Chondrocyte (in vitro differentiated cells): ENCODE results near the gene CSTPP1. TPM values are rescaled to one million over a fixed set of nuclear protein-coding genes. Genes with fewer than 3 reads are reported as not detected.

Source experiments
- DNase-seq: peaks from one replicate; pipeline ENCODE4 v3.0.0; 2021; ENCODE audit warnings: mixed read lengths, low spot score
- H3K27ac Mint-ChIP-seq: one replicate; pipeline ENCODE4 v1.8.0; 2021; ENCODE audit warnings: mild to moderate bottlenecking, moderate library complexity, mixed read lengths; ENCODE audit not compliant: unreplicated experiment
- H3K27me3 Mint-ChIP-seq: 2 replicates; pipeline ENCODE4 v1.8.0; 2021; ENCODE audit warnings: low read depth, mixed read lengths
- H3K36me3 Mint-ChIP-seq: 2 replicates; pipeline ENCODE4 v1.8.0; 2021; ENCODE audit warnings: low read depth, mixed read lengths
- H3K4me1 Mint-ChIP-seq: 2 replicates; pipeline ENCODE4 v1.8.0; 2021; ENCODE audit warnings: low read depth, mild to moderate bottlenecking, mixed read lengths
- H3K4me3 Mint-ChIP-seq: one replicate; pipeline ENCODE4 v1.8.0; 2021; ENCODE audit warnings: mild to moderate bottlenecking, moderate library complexity, mixed read lengths; ENCODE audit not compliant: unreplicated experiment
- H3K9me3 Mint-ChIP-seq: 2 replicates; pipeline ENCODE4 v1.8.0; 2021; ENCODE audit warnings: low read depth, mixed read lengths
- CTCF ChIP-seq: fragments of 200-600 bp; sonication (generic); IDR thresholded peaks from 2 replicates; pipeline ENCODE4 v1.5.0; 2021; ENCODE audit warnings: antibody characterized with exemption, mild to moderate bottlenecking, moderate library complexity
- total RNA-seq: library from RNA; stranded (reverse); gene quantifications from 3 replicates; pipeline ENCODE4 v1.2.1, GENCODE V29; 2021

CSTPP1 gene
- total RNA-seq, 1 donor from 2014 or later: 19.6 TPM

- no peak for DNase-seq
- Mint-ChIP-seq H3K9me3 (no peaks in the 10 kb centered on the region), H3K4me3 (no peak overlapping the region), H3K27ac (no peak overlapping the region), H3K4me1 (peaks cover 33% of the 10 kb centered on the region), H3K27me3 (no peaks in the 10 kb centered on the region), H3K36me3 (peaks cover 5% of the 10 kb centered on the region)
- TF ChIP-seq CTCF: no peak
These were observed 242.4 kb downstream of the CSTPP1 start for GRCh38 chr11:47178737-47179654.

- Mint-ChIP-seq H3K4me1 (peaks cover 40% of the 10 kb centered on the region), H3K36me3 (peaks cover 5% of the 10 kb centered on the region), H3K4me3 (no peak overlapping the region), H3K27me3 (no peaks in the 10 kb centered on the region), H3K27ac (no peak overlapping the region), H3K9me3 (no peaks in the 10 kb centered on the region)
- TF ChIP-seq CTCF: peak; percentile 75
- DNase-seq: no peak
These were observed 243.1 kb downstream of the CSTPP1 start for GRCh38 chr11:47179655-47179991.

GRCh38 chr11:47180006-47180787 is 243.6 kb downstream of the CSTPP1 start:
- Mint-ChIP-seq H3K4me3 (no peak overlapping the region), H3K9me3 (no peaks in the 10 kb centered on the region), H3K27me3 (no peaks in the 10 kb centered on the region), H3K4me1 (peaks cover 42% of the 10 kb centered on the region), H3K36me3 (peaks cover 5% of the 10 kb centered on the region), H3K27ac (no peak overlapping the region)
- no peak for TF ChIP-seq CTCF
- DNase-seq: no peak

- no peak overlapping the region for H3K27ac Mint-ChIP-seq
- no peak for DNase-seq
- H3K4me3 Mint-ChIP-seq: no peak overlapping the region
- H3K36me3 Mint-ChIP-seq: peaks cover 5% of the 10 kb centered on the region
- no peak for TF ChIP-seq CTCF
- H3K4me1 Mint-ChIP-seq: peaks cover 32% of the 10 kb centered on the region
- no peaks in the 10 kb centered on the region for H3K27me3 Mint-ChIP-seq
- H3K9me3 Mint-ChIP-seq: no peaks in the 10 kb centered on the region
These were observed 244.7 kb downstream of the CSTPP1 start for GRCh38 chr11:47181271-47181670.

GRCh38 chr11:47182380-47182779 is 245.8 kb downstream of the CSTPP1 start:
- H3K36me3 Mint-ChIP-seq: peaks cover 5% of the 10 kb centered on the region
- no peak for DNase-seq
- H3K4me1 Mint-ChIP-seq: peaks cover 36% of the 10 kb centered on the region
- no peaks in the 10 kb centered on the region for H3K27me3 Mint-ChIP-seq
- no peak for TF ChIP-seq CTCF
- H3K4me3 Mint-ChIP-seq: no peak overlapping the region
- no peaks in the 10 kb centered on the region for H3K9me3 Mint-ChIP-seq
- H3K27ac Mint-ChIP-seq: no peak overlapping the region
